NCI-H2171 (cell line): Measurements from ENCODE around the gene ENG.

Source experiments
- DNase-seq: peaks from one replicate; lab custom pipeline; 2025; lab: John Stamatoyannopoulos, UW

Gene ENG

DNA sequence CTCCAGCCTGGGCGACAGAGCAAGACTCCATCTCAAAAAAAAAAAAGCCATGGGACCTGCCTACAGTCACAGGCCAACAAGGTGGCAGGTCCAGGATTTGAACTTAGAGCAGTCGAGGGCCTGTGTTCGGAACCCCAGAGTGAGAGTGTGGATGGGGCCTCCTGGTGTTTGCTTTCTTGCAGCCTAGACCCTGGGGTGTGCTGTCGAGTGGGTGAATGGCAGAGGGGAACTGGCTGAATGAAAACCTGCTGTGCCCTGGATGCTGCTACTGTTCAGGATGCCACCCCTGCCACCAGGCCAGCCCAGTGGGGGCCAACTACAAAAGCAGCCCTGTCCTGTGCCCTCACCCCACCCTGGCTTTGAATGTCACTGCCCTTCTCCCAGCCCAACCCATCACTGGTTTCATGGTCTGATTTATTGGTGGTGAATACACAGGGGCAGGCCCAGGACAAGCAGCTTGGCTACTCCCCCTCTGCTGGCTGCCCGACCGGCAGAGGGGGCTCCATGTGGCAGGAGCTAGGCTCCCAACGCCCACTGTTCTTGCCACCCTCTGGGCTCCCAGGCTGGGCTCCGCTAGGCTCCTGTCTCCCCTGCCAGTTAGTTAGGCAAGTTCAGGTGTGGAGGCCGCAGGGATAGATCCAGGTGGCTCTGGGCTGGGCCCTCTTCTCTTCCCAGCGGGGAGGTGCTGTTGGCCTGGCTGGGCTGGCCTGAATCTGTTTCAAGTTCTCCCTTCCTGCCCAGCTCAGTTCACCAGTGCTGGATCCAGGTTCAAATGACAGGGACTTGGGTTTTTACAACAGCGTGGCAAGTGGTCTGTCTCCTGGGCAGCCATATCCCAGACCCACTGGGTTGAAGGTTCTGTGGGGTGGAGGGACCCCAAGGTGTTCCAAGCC is 39.6 kb downstream of the ENG start:
- DNase-seq, result no peak

- DNase-seq, result no peak
Observed at GRCh38 chr9:127813686-127814226, 40.7 kb downstream of the ENG start.

GRCh38 chr9:127812936-127813675 is 41.4 kb downstream of the ENG start:
- DNase-seq, result no peak

DNA sequence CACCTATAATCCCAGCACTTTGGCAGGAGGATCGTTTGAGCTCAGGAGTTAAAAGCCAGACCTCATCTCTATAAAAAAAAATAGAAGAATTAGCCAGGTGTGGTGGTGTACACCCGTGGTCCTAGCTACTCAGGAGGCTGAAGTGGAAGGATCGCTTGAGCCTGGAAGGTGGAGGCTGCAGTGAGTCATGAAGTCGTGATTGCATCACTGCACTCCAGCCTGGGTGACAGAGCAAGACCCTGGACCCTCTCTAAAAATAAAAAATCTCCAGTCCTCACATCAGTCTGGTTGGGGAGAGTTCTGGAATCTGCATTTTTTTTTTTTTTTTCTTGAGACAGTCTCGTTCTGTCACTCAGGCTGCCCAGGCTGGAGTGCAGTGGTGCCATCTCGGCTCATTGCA is 42.4 kb downstream of the ENG start:
- DNase-seq, result no peak

DNA sequence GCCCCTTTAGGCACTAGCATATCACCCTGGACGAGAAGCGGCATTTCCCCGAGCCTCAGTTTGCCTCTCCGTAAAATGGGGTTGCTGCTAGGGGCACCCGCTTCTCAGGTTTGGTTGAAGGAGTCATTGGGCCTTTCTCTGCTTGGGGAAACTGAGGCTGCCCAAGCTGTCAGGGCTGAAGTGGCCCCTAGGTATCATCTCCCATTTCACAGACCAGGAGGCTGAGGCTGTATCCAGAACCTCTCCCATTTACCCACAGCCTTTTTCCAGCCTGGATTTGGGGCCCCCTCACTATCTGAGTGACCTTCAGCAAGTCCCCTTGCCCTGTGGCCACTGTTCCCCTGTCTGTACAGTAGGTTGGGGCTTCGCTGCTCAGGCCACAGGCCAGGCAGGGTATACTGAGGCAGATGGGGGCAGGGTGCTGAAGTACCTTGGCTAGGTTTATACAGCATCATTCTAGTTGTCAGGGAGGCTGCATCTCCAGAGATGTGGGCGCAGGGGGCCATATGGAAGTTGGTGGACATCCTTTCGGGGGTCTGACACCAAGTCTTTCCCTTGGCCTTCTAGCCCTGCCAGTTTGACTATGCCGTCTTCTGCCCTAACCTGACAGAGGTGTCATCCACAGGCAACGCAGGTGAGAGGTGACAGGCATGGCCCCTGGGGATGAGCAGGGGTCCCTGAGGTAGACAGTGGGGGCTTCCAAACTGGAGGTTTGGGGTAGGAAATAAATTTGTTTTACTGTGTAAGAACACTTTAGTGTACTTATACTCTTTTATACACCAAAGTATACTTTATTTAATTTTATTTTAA is 43.9 kb downstream of the ENG start:
- DNase-seq, result no peak

DNA sequence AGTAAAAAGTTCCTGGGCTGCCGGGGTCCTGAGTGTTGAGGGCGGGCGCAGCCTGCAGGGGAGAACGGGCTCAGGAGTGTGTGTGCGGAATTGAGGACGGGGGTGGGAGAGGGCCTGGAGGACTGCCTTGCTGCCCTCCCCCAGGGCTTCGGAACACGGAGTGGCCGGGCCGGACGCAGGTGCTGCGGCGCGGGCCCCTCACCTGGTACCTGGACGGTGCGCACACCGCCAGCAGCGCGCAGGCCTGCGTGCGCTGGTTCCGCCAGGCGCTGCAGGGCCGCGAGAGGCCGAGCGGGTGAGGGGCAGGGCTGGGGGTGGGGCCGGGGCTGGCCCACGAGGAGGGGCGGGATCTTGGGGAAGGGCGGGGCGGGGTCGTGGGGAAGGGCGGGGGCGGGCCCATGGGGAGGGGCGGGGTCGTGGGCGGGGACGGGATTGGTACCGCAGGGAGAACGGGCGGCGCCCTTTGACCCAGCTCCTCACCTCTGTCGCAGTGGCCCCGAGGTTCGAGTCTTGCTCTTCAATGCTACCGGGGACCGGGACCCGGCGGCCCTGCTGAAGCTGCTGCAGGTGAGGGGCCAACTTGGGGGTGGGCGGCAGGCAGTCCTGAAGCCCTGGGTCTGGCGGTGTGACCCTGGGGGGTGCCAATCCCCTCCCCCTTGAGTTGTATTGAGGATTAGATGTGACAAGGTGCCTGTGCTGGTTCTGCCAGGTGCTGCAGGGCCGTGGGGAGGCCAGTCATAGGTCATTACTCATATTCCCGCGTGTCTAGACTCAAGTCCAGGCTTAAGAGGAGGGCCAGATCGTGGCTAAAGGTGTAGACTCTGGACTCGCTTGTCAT is 44.7 kb downstream of the ENG start:
- DNase-seq, result no peak

DNA sequence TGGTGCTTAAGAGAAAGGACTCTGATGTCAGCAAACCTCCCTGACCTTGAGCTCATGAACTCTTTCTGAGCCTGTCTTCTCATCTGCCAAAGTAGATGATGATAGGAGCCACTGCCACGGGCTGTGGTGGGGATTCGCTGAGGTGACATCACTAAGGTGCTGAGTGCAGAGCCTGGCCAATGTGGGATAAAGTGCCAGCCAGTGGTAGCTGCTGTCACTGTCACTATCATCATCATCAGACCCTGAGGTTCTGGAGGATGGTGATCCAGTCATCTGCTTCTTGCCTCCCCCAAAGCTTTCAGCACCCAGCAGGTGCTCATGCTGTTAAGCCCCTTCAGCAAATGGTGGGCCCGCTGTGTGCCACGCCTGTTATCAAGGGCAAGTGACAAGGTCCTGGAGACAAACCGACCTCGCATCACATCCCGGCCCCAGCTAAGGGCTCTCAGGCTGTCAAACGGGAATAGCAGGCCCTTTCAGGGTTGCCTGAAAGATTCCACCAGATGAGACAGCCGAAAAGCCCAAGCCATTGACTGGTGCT is 45.4 kb downstream of the ENG start:
- DNase-seq, result no peak

GRCh38 chr9:127808347-127809001 is 46.0 kb downstream of the ENG start:
- no peak for DNase-seq

- no peak for DNase-seq
Observed at GRCh38 chr9:127806871-127807270, 47.6 kb downstream of the ENG start.

DNA sequence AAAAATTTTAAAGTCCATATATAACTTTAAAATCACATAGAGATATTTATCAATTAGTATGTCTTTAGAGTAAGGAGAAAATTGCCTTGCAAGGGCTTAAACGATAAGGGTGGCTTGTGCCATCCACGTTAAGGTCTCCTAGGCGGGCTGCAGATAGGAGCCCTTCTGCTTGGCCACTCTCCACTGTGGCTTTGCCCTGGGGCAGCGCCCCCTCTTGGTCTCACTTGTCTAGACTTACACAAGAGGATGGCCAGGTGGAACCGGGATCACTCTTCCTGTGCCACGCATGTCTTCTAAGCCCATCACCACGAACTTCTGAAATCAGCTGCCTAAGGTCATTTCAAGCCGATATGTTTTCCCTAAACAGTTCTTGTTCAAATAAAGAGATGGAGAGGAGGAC is 48.8 kb downstream of the ENG start:
- no peak for DNase-seq

DNA sequence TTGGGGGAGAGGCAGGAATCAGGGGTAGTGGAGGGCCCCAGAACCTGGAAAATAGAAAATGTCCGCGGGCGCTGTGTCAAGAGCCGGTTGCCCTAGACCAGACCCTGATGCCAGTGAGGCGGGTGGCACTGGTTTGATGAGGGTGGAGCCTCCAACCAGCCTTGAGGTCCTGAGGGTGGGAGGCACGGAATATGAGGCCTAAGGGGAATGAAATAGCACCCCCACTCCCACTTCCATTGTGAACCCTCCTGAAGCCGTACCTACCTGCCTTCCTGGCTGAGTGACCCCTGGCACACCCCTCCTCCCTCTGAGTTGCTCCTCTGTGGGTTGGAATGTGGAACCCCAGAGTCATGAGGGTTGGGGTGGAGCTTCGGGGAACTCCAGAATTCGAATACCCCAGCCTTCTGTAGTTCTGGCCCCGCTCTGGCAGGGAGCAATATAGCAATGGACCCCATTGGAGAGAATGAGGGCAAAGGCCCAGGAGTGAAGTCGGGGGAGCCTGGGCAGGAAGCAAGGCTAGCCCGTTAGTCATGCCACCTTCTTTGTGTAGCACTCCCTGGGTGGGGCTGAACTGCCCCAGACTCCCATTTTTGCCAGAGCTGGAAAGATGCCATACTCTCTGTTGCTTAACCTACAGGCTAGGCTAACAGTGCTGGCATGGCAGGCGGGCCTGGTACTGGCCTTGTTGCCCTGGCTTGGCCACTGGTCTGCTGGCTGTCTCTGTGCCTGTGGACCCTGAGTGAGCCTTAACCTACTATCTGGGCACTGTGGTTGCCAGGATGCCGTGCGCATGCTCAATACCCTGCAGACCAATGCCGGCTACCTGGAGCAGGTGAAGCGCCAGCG is 50.7 kb downstream of the ENG start:
- no peak for DNase-seq

DNA sequence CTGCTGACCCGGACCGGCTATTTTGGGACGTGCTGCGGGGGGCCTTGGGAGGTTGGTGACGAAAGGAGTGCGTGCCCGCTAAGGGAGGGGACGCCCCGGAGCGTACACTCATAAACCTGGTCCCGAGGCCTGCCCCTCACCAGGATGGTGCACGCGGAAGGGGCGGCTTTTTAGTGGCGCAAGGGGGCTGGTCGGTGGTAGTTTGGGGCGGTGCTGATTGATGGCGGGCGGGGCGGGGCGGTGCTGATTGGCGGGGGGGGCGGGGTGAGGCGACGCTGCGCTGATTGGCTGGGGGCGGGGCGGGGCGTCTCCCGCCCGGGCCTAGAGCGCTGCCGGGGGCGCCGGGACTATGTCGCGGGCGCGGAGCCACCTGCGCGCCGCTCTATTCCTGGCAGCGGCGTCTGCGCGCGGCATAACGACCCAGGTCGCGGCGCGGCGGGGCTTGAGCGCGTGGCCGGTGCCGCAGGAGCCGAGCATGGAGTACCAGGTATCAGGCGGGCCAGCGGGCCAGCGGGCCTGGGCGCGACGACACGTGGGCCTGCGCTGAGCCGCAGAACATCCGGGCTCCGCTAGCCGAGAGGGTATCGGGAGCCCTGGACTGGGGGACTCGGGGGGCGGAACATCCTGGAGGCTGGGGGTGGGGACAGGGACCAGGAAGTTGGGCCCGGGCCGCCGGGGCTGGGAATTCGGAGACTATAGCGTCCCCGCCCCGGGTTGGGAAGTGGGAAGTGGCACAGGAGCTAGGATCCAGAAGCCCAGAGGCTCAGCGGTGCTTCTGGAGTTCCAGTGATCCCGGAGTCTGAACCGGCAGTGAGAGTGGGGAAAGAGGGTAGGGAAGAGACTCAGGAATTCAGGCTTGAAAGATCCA is 51.6 kb downstream of the ENG start, which contains the start of gene FPGS:
TSS of gene FPGS (plus strand) at position 307 of the 868 bp plus-strand sequence. CDS start at position 350, 43 bp downstream.
- peak; percentile 98 for DNase-seq

DNA sequence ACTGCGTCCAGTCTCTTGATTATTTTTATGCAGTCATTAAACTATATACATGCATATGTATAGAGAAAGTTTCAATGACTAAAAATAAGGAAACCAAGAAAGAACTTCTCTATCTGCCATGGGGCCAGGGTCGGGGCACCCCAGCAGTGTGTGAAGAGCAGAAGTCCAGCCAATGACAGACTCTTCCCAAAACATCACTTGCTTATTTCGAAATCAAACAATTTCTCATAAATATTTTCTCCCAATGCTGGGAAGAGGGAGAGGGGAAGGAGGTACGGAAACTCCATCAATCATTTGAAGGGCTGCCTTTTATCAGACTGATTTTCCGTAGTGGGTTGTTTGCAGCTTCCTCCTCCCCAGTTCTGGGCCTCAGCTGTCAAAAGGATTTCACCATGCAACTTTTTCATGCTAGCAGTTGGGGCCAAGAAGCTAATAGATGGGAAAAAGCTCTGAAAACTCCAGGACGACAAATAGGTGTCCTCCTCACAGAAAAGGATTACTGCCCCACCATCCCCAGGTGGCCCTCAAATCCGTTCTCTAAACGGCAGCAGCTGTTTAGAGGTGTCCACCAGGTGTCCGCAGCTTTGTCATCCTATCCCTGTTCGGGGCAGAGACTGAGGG is 52.4 kb downstream of the ENG start:
- DNase-seq, result peak; percentile 69

DNA sequence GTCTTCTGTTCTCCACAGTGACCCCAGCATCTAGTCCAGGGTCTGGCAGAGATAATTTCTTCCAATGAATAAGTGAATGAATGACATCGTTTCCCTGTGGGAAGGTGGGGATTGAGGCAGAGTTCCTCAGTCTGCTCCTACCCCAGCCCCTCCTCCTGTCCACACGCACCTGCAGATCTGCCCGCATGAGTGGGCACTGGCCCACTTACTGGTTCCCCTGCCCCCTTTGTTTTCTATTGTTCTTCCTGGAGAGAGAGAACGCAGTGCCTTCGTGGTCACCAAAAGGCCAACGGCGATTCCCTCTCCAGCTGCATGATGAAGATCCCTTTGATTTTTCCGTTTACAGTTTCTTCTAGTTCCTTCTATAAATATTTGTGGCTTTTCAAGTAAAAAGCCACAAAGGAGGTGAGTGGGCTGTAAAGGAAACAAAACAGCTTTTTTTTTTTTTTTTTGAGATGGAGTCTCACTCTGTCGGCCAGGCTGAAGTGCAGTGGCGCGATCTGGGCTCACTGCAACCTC is 57.5 kb downstream of the ENG start:
- DNase-seq, result no peak

DNA sequence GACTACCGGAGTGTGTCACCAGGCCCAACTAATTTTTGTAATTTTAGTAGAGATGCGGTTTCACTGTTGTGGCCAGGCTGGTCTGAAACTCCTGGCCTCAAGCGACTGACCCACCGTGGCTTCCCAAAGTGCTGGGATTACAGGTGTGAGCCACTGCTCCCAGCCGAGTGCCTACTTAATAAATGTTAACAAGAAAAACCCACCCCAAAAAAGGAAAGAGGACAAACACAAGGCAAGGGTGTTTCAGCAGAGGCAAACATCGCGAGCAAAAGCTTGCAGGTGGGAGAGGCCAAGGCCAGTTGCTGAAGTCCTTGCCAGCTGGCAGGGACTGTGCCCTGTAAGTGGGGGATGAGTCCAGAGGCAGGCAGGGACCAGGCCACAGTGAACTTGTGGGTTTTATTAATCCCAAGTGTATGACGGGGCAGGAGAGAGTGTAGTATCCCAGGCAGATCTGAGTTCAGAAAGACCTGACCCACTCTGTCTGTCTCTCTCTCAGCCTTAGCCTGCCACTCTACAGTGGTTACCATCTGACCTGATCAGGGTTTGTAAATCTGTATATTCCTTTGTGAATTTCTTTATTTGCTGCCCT is 58.1 kb downstream of the ENG start:
- no peak for DNase-seq

GRCh38 chr9:127794001-127794791 is 60.3 kb downstream of the ENG start:
- DNase-seq, result no peak
